ENCODE measurements around the gene CPED1.

Gene CPED1

DNA sequence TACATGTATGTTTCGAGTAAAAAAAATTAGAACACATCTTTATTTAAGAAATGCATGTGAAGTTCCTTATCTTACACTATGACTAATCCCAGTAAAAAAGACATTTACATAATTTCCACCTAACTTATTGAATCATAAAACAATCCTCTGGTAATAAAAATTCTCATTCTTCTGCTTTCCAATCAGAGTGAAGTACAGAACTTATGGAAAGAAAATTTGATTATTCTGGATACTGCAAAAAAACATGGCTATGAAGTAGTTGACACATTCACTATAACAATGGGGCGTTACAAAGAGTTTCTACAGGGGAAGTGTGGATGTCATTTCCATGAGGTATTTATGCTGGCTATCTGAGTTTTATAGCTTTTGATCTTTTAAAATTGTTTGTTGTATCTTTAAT, 282.6 kb downstream of the CPED1 start:
- H3K4me3 ChIP-seq (replicated peaks in 1 of 2; ENCODE audit: low read depth in 2 of 2, low read length in 2 of 2): no peak overlapping the region
- DNase-seq (ENCODE audit: low read depth in 2 of 2): no peak
- TF ChIP-seq, protein P1, sequence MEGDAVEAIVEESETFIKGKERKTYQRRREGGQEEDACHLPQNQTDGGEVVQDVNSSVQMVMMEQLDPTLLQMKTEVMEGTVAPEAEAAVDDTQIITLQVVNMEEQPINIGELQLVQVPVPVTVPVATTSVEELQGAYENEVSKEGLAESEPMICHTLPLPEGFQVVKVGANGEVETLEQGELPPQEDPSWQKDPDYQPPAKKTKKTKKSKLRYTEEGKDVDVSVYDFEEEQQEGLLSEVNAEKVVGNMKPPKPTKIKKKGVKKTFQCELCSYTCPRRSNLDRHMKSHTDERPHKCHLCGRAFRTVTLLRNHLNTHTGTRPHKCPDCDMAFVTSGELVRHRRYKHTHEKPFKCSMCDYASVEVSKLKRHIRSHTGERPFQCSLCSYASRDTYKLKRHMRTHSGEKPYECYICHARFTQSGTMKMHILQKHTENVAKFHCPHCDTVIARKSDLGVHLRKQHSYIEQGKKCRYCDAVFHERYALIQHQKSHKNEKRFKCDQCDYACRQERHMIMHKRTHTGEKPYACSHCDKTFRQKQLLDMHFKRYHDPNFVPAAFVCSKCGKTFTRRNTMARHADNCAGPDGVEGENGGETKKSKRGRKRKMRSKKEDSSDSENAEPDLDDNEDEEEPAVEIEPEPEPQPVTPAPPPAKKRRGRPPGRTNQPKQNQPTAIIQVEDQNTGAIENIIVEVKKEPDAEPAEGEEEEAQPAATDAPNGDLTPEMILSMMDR (IDR thresholded peaks at IDR 0.05; ENCODE audit: low read depth, low read length): no peak

- no peak overlapping the region for H3K4me3 ChIP-seq (replicated peaks in 1 of 2; ENCODE audit: low read depth in 2 of 2, low read length in 2 of 2)
- TF ChIP-seq, protein P1 (IDR thresholded peaks at IDR 0.05; ENCODE audit: low read depth, low read length): no peak
- DNase-seq (ENCODE audit: low read depth in 2 of 2): no peak
These were observed 283.4 kb downstream of the CPED1 start for GRCh38 chr7:121271916-121272315.

DNA sequence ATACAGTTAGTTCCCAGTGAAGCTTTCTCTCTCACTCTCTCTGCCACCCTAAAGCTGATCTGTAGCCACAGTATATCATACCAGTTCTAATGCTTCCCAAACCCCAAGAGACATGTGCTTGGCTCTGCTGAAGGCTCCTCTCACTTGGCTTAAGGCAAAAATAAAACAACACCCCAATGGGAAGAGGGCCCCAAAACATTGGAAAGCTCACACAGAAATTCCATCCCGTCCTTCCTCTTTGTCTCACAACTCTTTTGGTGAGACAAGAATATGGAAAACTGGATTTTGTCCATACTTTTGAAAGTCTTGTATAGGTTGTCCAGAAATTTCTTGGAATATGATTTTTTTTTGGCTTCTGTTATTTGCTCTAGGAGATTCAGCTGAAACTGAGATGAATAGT, 284.2 kb downstream of the CPED1 start:
- H3K4me3 ChIP-seq (replicated peaks in 1 of 2; ENCODE audit: low read depth in 2 of 2, low read length in 2 of 2): no peak overlapping the region
- TF ChIP-seq, protein P1 (IDR thresholded peaks at IDR 0.05; ENCODE audit: low read depth, low read length): no peak

DNA sequence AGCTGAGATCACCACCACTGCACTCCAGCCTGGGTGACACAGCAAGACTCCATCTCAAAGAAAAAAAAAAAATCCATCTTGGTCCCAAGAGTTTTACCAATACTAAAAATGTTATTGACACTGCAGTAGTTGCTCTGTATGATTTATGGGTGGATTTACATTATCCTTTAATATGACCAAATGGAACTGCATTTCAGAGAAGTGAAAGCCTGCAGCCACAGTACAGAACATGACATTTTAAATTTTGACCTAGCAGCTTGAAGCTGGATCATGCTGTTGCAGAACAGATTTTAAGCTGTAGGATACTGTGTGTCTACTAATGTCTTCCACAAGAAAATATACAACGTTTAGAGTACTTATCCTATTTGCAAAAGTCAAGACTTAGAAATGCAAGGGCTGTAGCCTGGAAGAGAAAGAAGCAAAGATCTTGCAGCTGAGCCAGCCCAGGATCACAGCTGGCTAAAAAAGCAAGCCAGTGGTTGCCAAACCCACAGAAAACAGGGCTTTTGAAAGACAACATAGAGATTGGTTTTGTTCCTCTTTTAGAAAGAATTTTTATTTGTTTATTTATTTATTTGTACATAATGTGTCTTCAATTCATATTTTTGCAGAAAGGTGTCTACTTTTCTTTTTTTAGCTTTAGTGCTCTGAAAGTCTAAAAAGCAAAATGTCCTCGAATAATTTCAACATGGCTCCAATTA, 285.1 kb downstream of the CPED1 start:
- TF ChIP-seq, protein P1 (IDR thresholded peaks at IDR 0.05; ENCODE audit: low read depth, low read length): no peak
- peak in 1 of 2 donors; percentile 3 for DNase-seq (ENCODE audit: low read depth in 2 of 2)
- no peak overlapping the region for H3K4me3 ChIP-seq (replicated peaks in 1 of 2; ENCODE audit: low read depth in 2 of 2, low read length in 2 of 2)

More for the DNA sequence above, 284.2 kb downstream of the CPED1 start:
- DNase-seq (ENCODE audit: low read depth in 2 of 2): no peak

- TF ChIP-seq, protein P1 (IDR thresholded peaks at IDR 0.05; ENCODE audit: low read depth, low read length): no peak
- no peak overlapping the region for H3K4me3 ChIP-seq (replicated peaks in 1 of 2; ENCODE audit: low read depth in 2 of 2, low read length in 2 of 2)
- DNase-seq (ENCODE audit: low read depth in 2 of 2): no peak
These were observed 286.0 kb downstream of the CPED1 start for GRCh38 chr7:121274467-121274866.

GRCh38 chr7:121275204-121275603, 286.7 kb downstream of the CPED1 start:
- no peak overlapping the region for H3K4me3 ChIP-seq (replicated peaks in 1 of 2; ENCODE audit: low read depth in 2 of 2, low read length in 2 of 2)
- no peak for DNase-seq (ENCODE audit: low read depth in 2 of 2)
- TF ChIP-seq, protein P1 (IDR thresholded peaks at IDR 0.05; ENCODE audit: low read depth, low read length): no peak

DNA sequence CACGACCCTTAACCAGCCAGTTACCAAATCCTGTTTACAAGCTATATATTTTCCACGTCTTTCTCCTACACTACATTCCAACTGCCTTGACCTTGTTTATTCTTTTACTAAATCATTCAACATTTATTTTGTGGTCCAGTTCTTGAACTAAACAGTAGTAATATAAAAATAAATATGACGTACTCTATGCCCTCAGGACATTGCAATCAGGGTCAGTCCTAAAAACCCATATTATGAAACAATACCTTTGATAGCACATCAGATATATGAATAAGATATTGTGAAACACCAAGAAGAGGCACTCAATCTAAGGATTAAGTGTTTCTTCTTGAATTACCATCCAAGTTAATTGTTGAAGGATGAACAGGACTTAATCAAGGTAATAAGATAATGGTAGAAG, 287.8 kb downstream of the CPED1 start:
- no peak overlapping the region for H3K4me3 ChIP-seq (replicated peaks in 1 of 2; ENCODE audit: low read depth in 2 of 2, low read length in 2 of 2)
- no peak for DNase-seq (ENCODE audit: low read depth in 2 of 2)
- TF ChIP-seq, protein P1 (IDR thresholded peaks at IDR 0.05; ENCODE audit: low read depth, low read length): no peak
